Measurements from ENCODE around the gene WDR33.
"Not testable (repeated sequence)": the region's sequence is repeated elsewhere in the genome, so short reads cannot be mapped to it uniquely, and the experiment has no call there.

GRCh38 chr2:127806860-127807259 lies 4.1 kb downstream of the WDR33 start:
- not testable (repeated sequence) for TF ChIP-seq CTCF (conservative IDR thresholded peaks at IDR 0.05); ZFX (IDR thresholded peaks at IDR 0.05)
